HG03442 (cell line): ENCODE results near the gene PEX16.

Experiments
- ATAC-seq: cut with Tn5 transposase; IDR thresholded peaks from one replicate; pipeline ENCODE4 v1.9.1; 2021; ENCODE audit warnings: mild to moderate bottlenecking, moderate library complexity; ENCODE audit not compliant: unreplicated experiment

Gene PEX16

GRCh38 chr11:45917623-45918330, at the start of gene PEX16:
Gene PEX16, minus strand, starts transcription at chr11:45917877. Its CDS starts 66 bp downstream, at chr11:45917811.
- peak; percentile 87 for ATAC-seq

- ATAC-seq = peak; percentile 64
Observed at GRCh38 chr11:45964911-45965389, 47.3 kb upstream of the PEX16 start.

- no peak for ATAC-seq
Observed at GRCh38 chr11:45961751-45962240, 44.1 kb upstream of the PEX16 start.

- no peak for ATAC-seq
Observed at GRCh38 chr11:45960387-45961095, 42.9 kb upstream of the PEX16 start.

GRCh38 chr11:45959851-45960250, 42.2 kb upstream of the PEX16 start:
- ATAC-seq = no peak

GRCh38 chr11:45949992-45950407, 32.3 kb upstream of the PEX16 start:
- ATAC-seq = no peak

GRCh38 chr11:45948356-45948755, 30.7 kb upstream of the PEX16 start:
- no peak for ATAC-seq

GRCh38 chr11:45947885-45948284, 30.2 kb upstream of the PEX16 start:
- no peak for ATAC-seq

GRCh38 chr11:45945397-45945999, 27.8 kb upstream of the PEX16 start:
- ATAC-seq = no peak

GRCh38 chr11:45942381-45942780, 24.7 kb upstream of the PEX16 start:
- no peak for ATAC-seq

GRCh38 chr11:45941285-45941684, 23.6 kb upstream of the PEX16 start:
- no peak for ATAC-seq

GRCh38 chr11:45939836-45940235, 22.2 kb upstream of the PEX16 start:
- no peak for ATAC-seq

GRCh38 chr11:45937916-45938315, 20.2 kb upstream of the PEX16 start:
- ATAC-seq = no peak

- no peak for ATAC-seq
Observed at GRCh38 chr11:45936511-45937054, 18.9 kb upstream of the PEX16 start.

GRCh38 chr11:45935349-45936064, 17.8 kb upstream of the PEX16 start:
- no peak for ATAC-seq

- no peak for ATAC-seq
Observed at GRCh38 chr11:45934580-45935318, 17.1 kb upstream of the PEX16 start.

- no peak for ATAC-seq
Observed at GRCh38 chr11:45933846-45934579, 16.3 kb upstream of the PEX16 start.

- no peak for ATAC-seq
Observed at GRCh38 chr11:45933131-45933831, 15.6 kb upstream of the PEX16 start.

- no peak for ATAC-seq
Observed at GRCh38 chr11:45932217-45932616, 14.5 kb upstream of the PEX16 start.
